ENCODE results near the gene MFGE8. TPM values are rescaled to one million over a fixed set of nuclear protein-coding genes. Genes with fewer than 3 reads are reported as not detected.

Gene MFGE8
- total RNA-seq, 1 donor from 2014 or later, result 259 TPM

DNA sequence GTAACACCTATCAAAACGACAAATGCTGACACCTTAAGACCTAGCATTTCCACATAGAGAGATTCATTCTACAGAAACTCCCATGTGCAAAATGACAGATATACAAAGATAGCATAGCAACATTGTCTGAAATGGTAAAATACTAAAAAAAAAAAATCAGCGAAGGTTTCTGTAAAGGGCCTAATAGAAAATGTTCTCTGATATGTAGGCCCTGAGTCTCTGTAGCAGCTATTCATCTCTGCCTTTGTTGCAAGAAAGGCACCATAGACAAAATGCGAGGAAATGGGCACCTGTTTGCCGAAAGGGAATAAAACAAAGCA is 631 bp upstream of the MFGE8 start:
- no peak for DNase-seq (ENCODE audit: extremely low spot score, unreplicated experiment)
- no peak overlapping the region for H3K27ac Mint-ChIP-seq (ENCODE audit: unreplicated experiment)
- H3K4me1 Mint-ChIP-seq (ENCODE audit: unreplicated experiment), result peaks cover 37% of the 10 kb centered on the region
- peak overlapping the region; percentile 86 for H3K4me3 Mint-ChIP-seq (ENCODE audit: unreplicated experiment)
- H3K36me3 Mint-ChIP-seq (ENCODE audit: unreplicated experiment), result peaks cover 10% of the 10 kb centered on the region
- H3K9me3 Mint-ChIP-seq (ENCODE audit: unreplicated experiment), result no peaks in the 10 kb centered on the region
- TF ChIP-seq, protein P1, sequence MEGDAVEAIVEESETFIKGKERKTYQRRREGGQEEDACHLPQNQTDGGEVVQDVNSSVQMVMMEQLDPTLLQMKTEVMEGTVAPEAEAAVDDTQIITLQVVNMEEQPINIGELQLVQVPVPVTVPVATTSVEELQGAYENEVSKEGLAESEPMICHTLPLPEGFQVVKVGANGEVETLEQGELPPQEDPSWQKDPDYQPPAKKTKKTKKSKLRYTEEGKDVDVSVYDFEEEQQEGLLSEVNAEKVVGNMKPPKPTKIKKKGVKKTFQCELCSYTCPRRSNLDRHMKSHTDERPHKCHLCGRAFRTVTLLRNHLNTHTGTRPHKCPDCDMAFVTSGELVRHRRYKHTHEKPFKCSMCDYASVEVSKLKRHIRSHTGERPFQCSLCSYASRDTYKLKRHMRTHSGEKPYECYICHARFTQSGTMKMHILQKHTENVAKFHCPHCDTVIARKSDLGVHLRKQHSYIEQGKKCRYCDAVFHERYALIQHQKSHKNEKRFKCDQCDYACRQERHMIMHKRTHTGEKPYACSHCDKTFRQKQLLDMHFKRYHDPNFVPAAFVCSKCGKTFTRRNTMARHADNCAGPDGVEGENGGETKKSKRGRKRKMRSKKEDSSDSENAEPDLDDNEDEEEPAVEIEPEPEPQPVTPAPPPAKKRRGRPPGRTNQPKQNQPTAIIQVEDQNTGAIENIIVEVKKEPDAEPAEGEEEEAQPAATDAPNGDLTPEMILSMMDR (IDR thresholded peaks at IDR 0.05), result no peak
- no peaks in the 10 kb centered on the region for H3K27me3 Mint-ChIP-seq (ENCODE audit: unreplicated experiment)

DNA sequence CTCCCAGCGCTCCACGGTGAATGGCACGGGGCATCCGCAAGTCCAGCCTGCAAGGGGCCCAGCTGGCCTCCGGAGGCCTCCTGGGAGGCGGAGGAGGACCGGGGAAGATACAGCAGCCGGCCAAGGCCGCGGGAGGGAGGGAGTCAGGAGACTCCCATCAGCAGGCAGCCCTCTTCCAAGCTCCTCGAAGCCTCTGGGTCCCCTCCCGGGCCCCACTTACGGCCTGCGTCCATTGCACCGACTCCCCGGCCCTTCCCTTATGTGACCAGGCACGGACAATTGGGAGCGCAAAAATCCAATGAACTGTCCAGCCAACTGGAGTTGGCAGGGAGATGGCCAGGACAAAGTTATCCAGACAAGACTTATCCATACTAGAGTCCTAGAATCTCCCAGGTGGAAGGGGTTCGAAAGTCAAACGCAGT is 668 bp downstream of the MFGE8 start:
- H3K27ac Mint-ChIP-seq (ENCODE audit: unreplicated experiment), result peak overlapping the region; percentile 50
- no peaks in the 10 kb centered on the region for H3K9me3 Mint-ChIP-seq (ENCODE audit: unreplicated experiment)
- TF ChIP-seq, protein P1 (IDR thresholded peaks at IDR 0.05), result no peak
- DNase-seq (ENCODE audit: extremely low spot score, unreplicated experiment), result no peak
- H3K4me1 Mint-ChIP-seq (ENCODE audit: unreplicated experiment), result peaks cover 34% of the 10 kb centered on the region
- no peaks in the 10 kb centered on the region for H3K27me3 Mint-ChIP-seq (ENCODE audit: unreplicated experiment)
- H3K4me3 Mint-ChIP-seq (ENCODE audit: unreplicated experiment), result peak overlapping the region; percentile 86
- H3K36me3 Mint-ChIP-seq (ENCODE audit: unreplicated experiment), result peaks cover 13% of the 10 kb centered on the region

DNA sequence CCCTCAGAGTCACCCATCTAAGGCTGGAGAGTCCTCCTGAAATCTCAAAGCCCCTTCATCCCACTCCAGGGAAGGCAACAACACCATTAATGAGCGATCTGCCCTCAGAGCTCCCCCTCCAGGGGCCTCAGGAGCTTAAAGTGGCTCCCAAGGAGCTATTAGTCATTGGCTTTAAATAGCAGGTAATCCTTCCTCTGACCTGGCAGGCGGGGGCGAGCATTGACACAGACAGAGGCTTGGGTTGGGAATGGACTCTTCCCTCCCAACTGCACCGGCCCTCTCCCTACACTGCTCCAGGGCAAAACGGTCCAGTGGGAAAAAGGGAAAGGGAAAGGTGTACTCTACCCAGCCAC is 1.4 kb downstream of the MFGE8 start:
- Mint-ChIP-seq H3K9me3 (ENCODE audit: unreplicated experiment) (no peaks in the 10 kb centered on the region), H3K4me1 (ENCODE audit: unreplicated experiment) (peaks cover 34% of the 10 kb centered on the region), H3K27me3 (ENCODE audit: unreplicated experiment) (no peaks in the 10 kb centered on the region), H3K4me3 (ENCODE audit: unreplicated experiment) (peak overlapping the region; percentile 86), H3K36me3 (ENCODE audit: unreplicated experiment) (peaks cover 17% of the 10 kb centered on the region), H3K27ac (ENCODE audit: unreplicated experiment) (peak overlapping the region; percentile 50)
- no peak for DNase-seq (ENCODE audit: extremely low spot score, unreplicated experiment)
- TF ChIP-seq, protein P1 (IDR thresholded peaks at IDR 0.05), result no peak

DNA sequence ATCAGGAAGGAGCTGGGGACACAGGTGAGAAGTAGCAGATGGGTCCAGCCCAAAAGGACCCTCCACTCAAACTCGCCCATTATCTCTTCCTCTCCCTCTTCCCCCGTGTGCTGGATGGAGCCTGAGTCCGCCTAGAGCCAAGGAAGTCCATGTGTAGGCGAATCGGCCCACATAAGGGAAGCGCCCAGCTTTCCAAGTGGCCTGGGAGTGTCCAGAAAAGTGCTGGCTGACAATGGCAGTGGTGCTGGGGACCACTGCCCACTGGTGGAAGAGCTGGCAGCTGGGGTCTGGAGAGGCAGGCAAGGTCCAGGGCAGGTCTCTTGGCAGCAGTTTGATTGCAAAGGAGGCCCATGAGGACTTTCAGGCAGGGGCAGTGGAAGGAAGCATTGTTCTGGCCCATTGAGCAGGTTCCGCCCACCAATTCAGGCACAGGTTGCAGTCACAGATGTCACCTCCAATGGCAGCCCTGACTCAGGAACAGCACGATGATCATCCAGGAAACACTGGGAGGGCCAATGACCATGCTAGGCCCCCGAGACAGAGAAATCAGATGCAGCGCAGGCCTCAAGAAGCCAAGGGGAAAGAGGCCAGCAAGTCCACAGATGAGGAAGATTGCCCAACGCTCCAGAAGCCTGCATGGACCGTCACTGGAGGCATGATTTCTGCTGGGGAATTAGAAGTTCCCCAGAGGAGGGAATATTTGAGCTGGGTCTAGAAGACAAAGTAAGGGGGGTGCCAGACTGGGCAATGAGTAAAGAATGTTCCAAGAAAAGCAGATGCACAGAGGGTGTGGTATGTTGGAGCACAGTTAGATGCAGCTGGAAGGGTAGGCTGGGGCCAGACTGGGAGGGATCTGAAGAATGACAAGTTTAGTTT is 3.0 kb downstream of the MFGE8 start:
- Mint-ChIP-seq H3K27ac (ENCODE audit: unreplicated experiment) (no peak overlapping the region), H3K27me3 (ENCODE audit: unreplicated experiment) (no peaks in the 10 kb centered on the region), H3K36me3 (ENCODE audit: unreplicated experiment) (peaks cover 22% of the 10 kb centered on the region), H3K4me3 (ENCODE audit: unreplicated experiment) (no peak overlapping the region), H3K9me3 (ENCODE audit: unreplicated experiment) (no peaks in the 10 kb centered on the region), H3K4me1 (ENCODE audit: unreplicated experiment) (peaks cover 36% of the 10 kb centered on the region)
- TF ChIP-seq, protein P1 (IDR thresholded peaks at IDR 0.05), result no peak
- DNase-seq (ENCODE audit: extremely low spot score, unreplicated experiment), result no peak

DNA sequence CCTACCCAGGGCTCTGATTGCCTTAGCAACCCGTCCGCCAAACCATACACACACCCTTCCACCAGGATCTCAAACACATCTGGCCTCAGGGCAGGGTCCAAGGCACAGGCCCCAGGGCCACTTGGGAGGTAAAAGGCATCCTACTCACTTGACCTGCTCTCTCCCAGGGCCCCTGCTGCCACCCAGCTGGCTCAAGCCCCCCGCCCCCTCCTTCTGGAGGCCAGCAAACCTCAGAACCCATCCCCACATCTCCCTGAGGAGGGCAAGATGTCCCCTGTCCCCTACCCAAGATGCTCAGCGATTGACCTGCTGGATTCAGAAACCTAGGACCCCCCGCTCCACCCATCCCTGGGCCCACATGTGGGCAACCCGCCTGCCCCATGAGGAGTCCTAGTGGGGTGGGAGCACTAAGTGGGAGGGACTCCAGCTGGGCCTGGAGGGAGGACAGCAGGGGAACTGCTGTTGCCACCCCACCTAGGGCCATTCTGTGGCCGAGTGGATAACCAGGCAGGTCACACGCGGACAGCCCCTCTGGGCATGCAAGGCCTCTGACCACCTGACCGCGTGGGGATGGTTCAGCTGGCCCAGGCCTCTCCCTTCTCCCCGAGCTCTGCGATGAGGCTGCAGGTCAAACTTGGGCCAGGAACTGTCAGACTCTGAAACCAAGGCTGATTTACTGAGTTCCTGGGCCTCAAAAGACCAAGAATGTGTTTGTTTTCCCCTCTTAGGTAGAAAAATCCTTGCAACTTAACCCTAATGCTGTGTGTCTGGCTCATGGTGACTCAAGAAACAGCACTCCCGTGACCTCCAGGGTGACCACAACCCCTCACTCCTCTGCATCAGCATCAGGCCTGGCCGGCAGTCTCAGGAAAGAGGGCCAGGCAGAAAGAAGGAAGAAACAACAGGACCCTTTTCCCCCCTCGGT is 4.2 kb downstream of the MFGE8 start:
- no peaks in the 10 kb centered on the region for H3K27me3 Mint-ChIP-seq (ENCODE audit: unreplicated experiment)
- H3K36me3 Mint-ChIP-seq (ENCODE audit: unreplicated experiment), result peaks cover 23% of the 10 kb centered on the region
- no peak overlapping the region for H3K4me3 Mint-ChIP-seq (ENCODE audit: unreplicated experiment)
- TF ChIP-seq, protein P1 (IDR thresholded peaks at IDR 0.05), result no peak
- H3K9me3 Mint-ChIP-seq (ENCODE audit: unreplicated experiment), result no peaks in the 10 kb centered on the region
- DNase-seq (ENCODE audit: extremely low spot score, unreplicated experiment), result no peak
- peaks cover 43% of the 10 kb centered on the region for H3K4me1 Mint-ChIP-seq (ENCODE audit: unreplicated experiment)
- H3K27ac Mint-ChIP-seq (ENCODE audit: unreplicated experiment), result no peak overlapping the region
